Measurements from ENCODE around the gene FBLN2. TPM values are rescaled to one million over a fixed set of nuclear protein-coding genes. Genes with fewer than 3 reads are reported as not detected.

Gene FBLN2
- polyA plus RNA-seq, 1 donor (not counting 4 experiments of a cell fraction or from before 2014, with no cell fraction given) = 0.72 TPM

DNA sequence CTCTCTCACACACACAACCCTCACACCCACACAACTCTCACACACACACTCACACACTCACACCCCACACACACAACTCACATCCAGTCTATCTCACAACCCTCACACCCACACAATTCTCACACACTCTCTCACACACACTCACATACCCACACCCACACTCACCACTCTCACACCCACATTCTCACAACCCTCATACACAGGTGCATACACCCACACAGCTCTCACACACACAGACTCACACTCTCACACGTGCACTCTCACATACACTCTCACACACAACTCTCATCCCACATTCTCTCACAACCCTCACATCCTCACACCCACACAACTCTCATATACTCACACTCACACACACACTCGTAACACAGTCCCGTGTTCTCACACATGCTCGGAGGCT is 134.4 kb downstream of the FBLN2 start:
- H3K9me3 ChIP-seq (ENCODE audit: control insufficient read depth, low read depth, low read length) = no peaks in the 10 kb centered on the region
- no peaks in the 10 kb centered on the region for H3K4me1 ChIP-seq (ENCODE audit: control insufficient read depth, extremely low read depth, insufficient read depth, low read length)
- dilution Hi-C loops (cut with MboI; ENCODE audit: extremely low pct_ligation_motif_present, low sequenced_read_pairs) = no loop called here
- H3K9me1 ChIP-seq (ENCODE audit: control insufficient read depth, extremely low read depth, insufficient read depth, low read length) = no peaks in the 10 kb centered on the region
- no peaks in the 10 kb centered on the region for H4K20me1 ChIP-seq (ENCODE audit: control insufficient read depth, extremely low read depth, insufficient read depth, low read length)
- no peak overlapping the region for H3K27ac ChIP-seq (ENCODE audit: control insufficient read depth, insufficient read depth, low read length)
- H3K4me2 ChIP-seq (ENCODE audit: control insufficient read depth, extremely low read depth, insufficient read depth, low read depth, low read length) = no peak overlapping the region
- H3K36me3 ChIP-seq (ENCODE audit: control insufficient read depth in 2 of 2, extremely low read depth in 1 of 2, insufficient read depth in 2 of 2, low read length in 2 of 2) = no peaks in the 10 kb centered on the region
- no peak for DNase-seq (ENCODE audit: low read depth, low spot score)
- no peak for FAIRE-seq
- no peaks in the 10 kb centered on the region for H3K79me2 ChIP-seq (ENCODE audit: control insufficient read depth, insufficient read depth, low read length)
- H3K27me3 ChIP-seq (ENCODE audit: control insufficient read depth, extremely low read depth, insufficient read depth, low read length) = peaks cover 38% of the 10 kb centered on the region
- no peak overlapping the region for H2AFZ ChIP-seq (ENCODE audit: control insufficient read depth, low read length)
- no peak overlapping the region for H3K4me3 ChIP-seq (ENCODE audit: control insufficient read depth in 2 of 3, extremely low read depth in 1 of 3, insufficient read depth in 2 of 3, low read depth in 1 of 3, low read length in 3 of 3)
- H3K9ac ChIP-seq (ENCODE audit: control insufficient read depth, extremely low read depth, insufficient read depth, low read length) = no peak overlapping the region
- TF ChIP-seq EZH2 (IDR thresholded peaks at IDR 0.05; ENCODE audit: low read length) = no peak
- TF ChIP-seq, protein P1, sequence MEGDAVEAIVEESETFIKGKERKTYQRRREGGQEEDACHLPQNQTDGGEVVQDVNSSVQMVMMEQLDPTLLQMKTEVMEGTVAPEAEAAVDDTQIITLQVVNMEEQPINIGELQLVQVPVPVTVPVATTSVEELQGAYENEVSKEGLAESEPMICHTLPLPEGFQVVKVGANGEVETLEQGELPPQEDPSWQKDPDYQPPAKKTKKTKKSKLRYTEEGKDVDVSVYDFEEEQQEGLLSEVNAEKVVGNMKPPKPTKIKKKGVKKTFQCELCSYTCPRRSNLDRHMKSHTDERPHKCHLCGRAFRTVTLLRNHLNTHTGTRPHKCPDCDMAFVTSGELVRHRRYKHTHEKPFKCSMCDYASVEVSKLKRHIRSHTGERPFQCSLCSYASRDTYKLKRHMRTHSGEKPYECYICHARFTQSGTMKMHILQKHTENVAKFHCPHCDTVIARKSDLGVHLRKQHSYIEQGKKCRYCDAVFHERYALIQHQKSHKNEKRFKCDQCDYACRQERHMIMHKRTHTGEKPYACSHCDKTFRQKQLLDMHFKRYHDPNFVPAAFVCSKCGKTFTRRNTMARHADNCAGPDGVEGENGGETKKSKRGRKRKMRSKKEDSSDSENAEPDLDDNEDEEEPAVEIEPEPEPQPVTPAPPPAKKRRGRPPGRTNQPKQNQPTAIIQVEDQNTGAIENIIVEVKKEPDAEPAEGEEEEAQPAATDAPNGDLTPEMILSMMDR (optimal IDR thresholded peaks at IDR 0.05 in 1 of 3, IDR thresholded peaks at IDR 0.05 in 1 of 3, conservative IDR thresholded peaks at IDR 0.05 in 1 of 3; ENCODE audit: extremely low read depth in 1 of 3, insufficient read depth in 2 of 3, low read length in 3 of 3) = no peak

DNA sequence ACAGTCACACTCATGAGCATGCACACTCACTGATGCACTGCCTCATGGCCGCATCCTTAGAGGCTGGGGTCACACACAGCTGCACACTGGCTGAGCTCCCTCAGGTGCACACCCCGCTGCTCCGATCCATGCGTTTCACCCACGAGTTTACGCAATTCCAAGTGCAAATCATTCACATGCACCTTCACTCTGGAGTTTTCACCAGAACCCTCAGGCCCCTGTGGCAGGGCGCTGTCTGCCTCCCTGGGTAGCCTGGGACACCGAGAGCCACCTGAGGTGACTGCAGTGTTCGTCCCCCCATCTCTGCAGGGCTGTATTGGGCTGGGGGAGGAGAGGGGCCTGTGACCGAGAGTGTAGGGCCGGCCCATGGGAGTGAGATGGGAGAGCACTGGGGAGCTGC is 134.8 kb downstream of the FBLN2 start:
- TF ChIP-seq, protein P1 (optimal IDR thresholded peaks at IDR 0.05 in 1 of 3, IDR thresholded peaks at IDR 0.05 in 1 of 3, conservative IDR thresholded peaks at IDR 0.05 in 1 of 3; ENCODE audit: extremely low read depth in 1 of 3, insufficient read depth in 2 of 3, low read length in 3 of 3) = no peak
- no peak for TF ChIP-seq EZH2 (IDR thresholded peaks at IDR 0.05; ENCODE audit: low read length)
- H3K4me2 ChIP-seq (ENCODE audit: control insufficient read depth, extremely low read depth, insufficient read depth, low read depth, low read length) = no peak overlapping the region
- H3K27me3 ChIP-seq (ENCODE audit: control insufficient read depth, extremely low read depth, insufficient read depth, low read length) = peaks cover 43% of the 10 kb centered on the region
- H3K27ac ChIP-seq (ENCODE audit: control insufficient read depth, insufficient read depth, low read length) = no peak overlapping the region
- H3K9ac ChIP-seq (ENCODE audit: control insufficient read depth, extremely low read depth, insufficient read depth, low read length) = no peak overlapping the region
- H3K36me3 ChIP-seq (ENCODE audit: control insufficient read depth in 2 of 2, extremely low read depth in 1 of 2, insufficient read depth in 2 of 2, low read length in 2 of 2) = no peaks in the 10 kb centered on the region
- no peaks in the 10 kb centered on the region for H3K9me1 ChIP-seq (ENCODE audit: control insufficient read depth, extremely low read depth, insufficient read depth, low read length)
- no peaks in the 10 kb centered on the region for H3K79me2 ChIP-seq (ENCODE audit: control insufficient read depth, insufficient read depth, low read length)
- no peaks in the 10 kb centered on the region for H4K20me1 ChIP-seq (ENCODE audit: control insufficient read depth, extremely low read depth, insufficient read depth, low read length)
- no peak overlapping the region for H2AFZ ChIP-seq (ENCODE audit: control insufficient read depth, low read length)
- FAIRE-seq = no peak
- no peaks in the 10 kb centered on the region for H3K4me1 ChIP-seq (ENCODE audit: control insufficient read depth, extremely low read depth, insufficient read depth, low read length)
- H3K4me3 ChIP-seq (ENCODE audit: control insufficient read depth in 2 of 3, extremely low read depth in 1 of 3, insufficient read depth in 2 of 3, low read depth in 1 of 3, low read length in 3 of 3) = no peak overlapping the region
- no peaks in the 10 kb centered on the region for H3K9me3 ChIP-seq (ENCODE audit: control insufficient read depth, low read depth, low read length)
- no peak for DNase-seq (ENCODE audit: low read depth, low spot score)
- dilution Hi-C loops (cut with MboI; ENCODE audit: extremely low pct_ligation_motif_present, low sequenced_read_pairs) = no loop called here

All from keratinocyte (primary cell).